Measurements from ENCODE around the gene CDRT4.

Gene CDRT4

GRCh38 chr17:15431766-15432165, 35.7 kb downstream of the CDRT4 start:
- CTCF ChIA-PET = interaction anchor here (1.0 to 1.3 kb wide), 4 partner anchors 10 to 137 kb away, joined by 3 to 4 read pairs (median 3); no protein-coding TSS in a partner anchor
- TF ChIP-seq CTCF (IDR thresholded peaks at IDR 0.05; ENCODE audit: insufficient read depth, low read length, missing control alignments) = no peak
- POLR2A ChIA-PET = no interaction called here
- H3K4me3 ChIP-seq (ENCODE audit: low read depth, low read length) = no peak overlapping the region
- DNase-seq (ENCODE audit: low read depth, low spot score) = no peak

GRCh38 chr17:15431196-15431595, 36.2 kb downstream of the CDRT4 start:
- H3K4me3 ChIP-seq (ENCODE audit: low read depth, low read length) = no peak overlapping the region
- TF ChIP-seq CTCF (IDR thresholded peaks at IDR 0.05; ENCODE audit: insufficient read depth, low read length, missing control alignments) = no peak
- no peak for DNase-seq (ENCODE audit: low read depth, low spot score)
- ChIA-PET POLR2A (no interaction called here), CTCF (interaction anchor here (1.0 to 1.3 kb wide), 3 partner anchors 9 to 137 kb away, joined by 3 read pairs; no protein-coding TSS in a partner anchor)

GRCh38 chr17:15424521-15424920, 42.9 kb downstream of the CDRT4 start:
- CTCF ChIA-PET = no interaction called here
- no peak overlapping the region for H3K4me3 ChIP-seq (ENCODE audit: low read depth, low read length)
- TF ChIP-seq CTCF (IDR thresholded peaks at IDR 0.05; ENCODE audit: insufficient read depth, low read length, missing control alignments) = no peak
- POLR2A ChIA-PET = no interaction called here
- DNase-seq (ENCODE audit: low read depth, low spot score) = no peak

- ChIA-PET CTCF (interaction anchor here (0.9 to 1.3 kb wide), 2 partner anchors 9 to 21 kb away, joined by 3 read pairs; no protein-coding TSS in a partner anchor), POLR2A (no interaction called here)
- H3K4me3 ChIP-seq (ENCODE audit: low read depth, low read length) = no peak overlapping the region
- TF ChIP-seq CTCF (IDR thresholded peaks at IDR 0.05; ENCODE audit: insufficient read depth, low read length, missing control alignments) = no peak
- no peak for DNase-seq (ENCODE audit: low read depth, low spot score)
These were observed 44.9 kb downstream of the CDRT4 start for GRCh38 chr17:15422392-15422965.

GRCh38 chr17:15418781-15419180, 48.6 kb downstream of the CDRT4 start:
- TF ChIP-seq CTCF (IDR thresholded peaks at IDR 0.05; ENCODE audit: insufficient read depth, low read length, missing control alignments) = no peak
- no peak for DNase-seq (ENCODE audit: low read depth, low spot score)
- POLR2A ChIA-PET = no interaction called here
- CTCF ChIA-PET = interaction anchor here (1.6 to 2.7 kb wide), 3 partner anchors 14 to 160 kb away, joined by 3 to 7 read pairs (median 4); no protein-coding TSS in a partner anchor
- no peak overlapping the region for H3K4me3 ChIP-seq (ENCODE audit: low read depth, low read length)

- H3K4me3 ChIP-seq (ENCODE audit: low read depth, low read length) = no peak overlapping the region
- POLR2A ChIA-PET = no interaction called here
- CTCF ChIA-PET = interaction anchor here (0.7 kb wide), 1 partner anchor 15 kb away, joined by 3 read pairs; no protein-coding TSS in a partner anchor
- no peak for TF ChIP-seq CTCF (IDR thresholded peaks at IDR 0.05; ENCODE audit: insufficient read depth, low read length, missing control alignments)
- DNase-seq (ENCODE audit: low read depth, low spot score) = no peak
These were observed 52.7 kb downstream of the CDRT4 start for GRCh38 chr17:15414532-15415306.

All from AG04449 (cell line).